HG03175 (cell line): Measurements from ENCODE around the gene SPATS2L.
A peak's percentile ranks its signal among the peaks of the same experiment; 100 is the strongest.

Experiments used
- ATAC-seq: cut with Tn5 transposase; IDR thresholded peaks from one replicate; pipeline ENCODE4 v1.9.1; 2021; ENCODE audit warnings: mild to moderate bottlenecking, moderate library complexity; ENCODE audit not compliant: unreplicated experiment

Gene SPATS2L

DNA sequence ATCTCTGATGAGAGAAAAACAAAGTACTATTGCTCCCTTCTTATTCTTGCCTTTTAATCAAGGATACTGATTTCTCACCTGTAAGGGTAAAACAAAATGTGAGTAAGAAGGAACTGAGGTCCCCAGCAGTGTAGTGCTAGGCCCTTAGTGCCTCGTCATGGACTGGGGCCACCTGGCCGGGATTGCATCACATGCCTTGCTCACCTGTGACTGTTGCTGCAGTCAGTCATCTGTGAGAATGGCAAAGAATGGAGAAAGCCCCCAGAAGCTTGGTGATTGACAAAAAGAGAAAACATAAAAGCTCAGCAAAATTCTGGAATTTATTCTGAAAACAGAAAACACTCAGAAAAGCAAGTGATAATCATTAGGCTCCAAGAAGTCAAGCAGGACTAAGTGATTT, 63.4 kb downstream of the SPATS2L start:
- no peak for ATAC-seq

- peak; percentile 43 for ATAC-seq
These were observed 66.7 kb downstream of the SPATS2L start for GRCh38 chr2:200373231-200373630.

GRCh38 chr2:200373973-200374416, 67.5 kb downstream of the SPATS2L start:
- ATAC-seq, result peak; percentile 93

DNA sequence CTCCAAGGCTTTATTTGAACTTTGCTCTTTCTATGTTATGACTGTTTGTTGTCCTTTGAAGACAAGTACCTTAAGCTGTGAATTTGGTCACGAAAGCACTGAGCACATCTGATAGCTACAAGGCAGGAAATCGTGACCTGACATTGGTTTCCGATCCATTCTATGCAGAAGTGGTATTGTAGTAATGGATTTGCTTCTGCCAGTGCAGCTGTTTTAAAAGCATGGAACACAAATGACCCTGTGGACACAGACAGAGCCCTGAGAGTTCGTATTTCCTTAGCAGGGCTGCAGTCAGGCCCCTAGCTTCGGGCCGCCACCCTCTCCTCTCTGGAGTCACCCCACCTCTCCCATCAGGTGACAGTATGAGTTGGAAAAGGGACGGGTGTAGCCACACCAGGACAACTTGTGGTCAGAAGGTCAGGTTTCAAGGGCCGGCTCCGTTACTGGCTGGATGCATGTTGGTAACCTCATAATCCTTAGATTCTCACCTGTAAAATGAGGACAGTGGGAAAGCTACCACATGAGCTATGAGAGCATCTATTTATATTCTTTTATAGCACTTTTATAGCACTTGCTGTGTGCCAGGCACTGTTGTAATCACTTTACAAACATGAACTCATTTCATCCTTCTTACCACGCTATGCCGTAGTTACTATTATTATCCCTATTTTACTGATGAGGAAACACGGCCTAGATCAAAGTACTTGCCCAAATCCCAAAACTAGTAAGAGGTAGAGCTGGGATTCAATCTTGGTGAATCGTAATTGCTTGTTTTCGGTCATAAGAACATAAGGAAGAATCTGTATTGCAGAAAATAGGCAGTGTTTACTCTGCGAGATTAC, 70.2 kb downstream of the SPATS2L start:
- ATAC-seq, result no peak

- ATAC-seq, result no peak
These were observed 71.2 kb downstream of the SPATS2L start for GRCh38 chr2:200377355-200378336.

- ATAC-seq, result no peak
These were observed 72.3 kb downstream of the SPATS2L start for GRCh38 chr2:200378652-200379290.

DNA sequence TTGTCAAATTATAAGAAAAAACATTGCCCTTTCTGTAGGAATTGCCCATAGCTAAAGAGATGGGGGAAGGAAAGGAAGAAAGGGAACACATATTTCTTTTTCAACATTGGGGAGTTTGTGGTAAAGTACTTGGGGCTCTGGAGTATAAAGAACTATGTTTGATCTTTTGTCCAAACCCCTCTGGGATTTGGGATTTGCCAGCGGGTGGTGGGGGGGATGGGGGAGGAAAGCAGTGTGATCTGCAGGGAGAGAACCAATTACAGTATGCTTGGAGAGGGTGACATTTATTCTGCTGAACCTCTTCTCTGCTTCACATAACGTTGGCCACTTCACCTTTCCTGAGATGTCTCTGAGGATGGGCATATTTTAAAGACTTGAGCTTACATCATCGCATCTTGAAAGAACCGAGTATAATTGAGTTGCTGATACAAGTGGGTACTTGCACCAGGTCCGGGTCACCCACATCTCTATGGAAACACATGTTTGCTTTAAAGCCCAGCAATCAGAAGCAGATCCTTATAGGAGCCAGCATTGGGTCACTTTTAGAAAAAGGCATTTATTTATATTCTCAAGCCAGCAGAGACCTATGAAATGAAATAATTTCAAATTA, 73.1 kb downstream of the SPATS2L start:
- no peak for ATAC-seq

- no peak for ATAC-seq
These were observed 73.6 kb downstream of the SPATS2L start for GRCh38 chr2:200380091-200380561.

GRCh38 chr2:200380833-200381542, 74.5 kb downstream of the SPATS2L start:
- ATAC-seq, result no peak

DNA sequence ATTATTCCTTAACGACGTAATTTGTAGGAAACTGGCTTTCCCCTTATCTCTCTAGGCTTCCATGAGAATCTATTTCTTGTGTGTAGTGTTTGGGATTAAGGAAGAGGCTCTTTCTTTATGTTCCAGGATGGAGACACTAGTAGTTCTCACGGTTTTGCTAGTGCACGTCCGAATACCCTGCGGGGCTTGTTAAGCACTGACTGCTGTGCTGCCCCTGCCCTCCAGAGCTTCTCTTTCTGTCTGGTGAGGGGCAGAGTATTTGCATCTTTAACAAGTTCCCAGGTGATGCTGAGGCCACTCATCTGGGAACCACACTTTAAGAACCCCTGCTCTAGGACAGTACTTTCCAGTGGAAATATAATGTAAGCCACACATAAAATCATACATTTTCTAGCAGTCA, 76.4 kb downstream of the SPATS2L start:
- ATAC-seq, result no peak

GRCh38 chr2:200383380-200384110, 77.1 kb downstream of the SPATS2L start:
- peak; percentile 89 for ATAC-seq

DNA sequence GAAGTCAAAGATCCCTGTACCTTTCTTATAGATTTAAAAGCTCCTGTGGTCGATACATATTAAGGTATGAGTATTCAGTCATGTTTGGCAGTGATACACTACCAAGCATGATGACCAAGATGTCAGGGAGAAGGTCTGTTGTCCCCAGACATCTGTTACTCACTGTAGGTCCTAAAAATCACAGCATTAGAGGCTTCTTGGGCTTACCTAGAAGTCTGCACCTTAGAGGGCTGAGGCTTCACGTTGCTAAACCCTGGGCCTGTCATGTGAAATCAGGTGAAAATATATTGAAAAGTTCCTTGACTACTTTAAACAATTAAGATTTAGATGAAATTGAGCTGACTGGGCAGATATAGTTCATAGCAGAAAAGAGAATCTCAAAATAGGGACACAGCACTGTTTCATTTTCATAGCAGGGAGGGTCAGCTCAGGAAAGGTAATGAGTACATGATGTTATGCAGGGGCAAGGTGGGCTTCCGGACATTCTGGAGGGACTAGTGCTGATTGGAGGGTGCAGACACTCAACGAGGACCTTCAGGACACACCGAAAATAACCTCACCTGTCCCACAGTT, 78.7 kb downstream of the SPATS2L start:
- no peak for ATAC-seq

GRCh38 chr2:200393191-200393590, 86.7 kb downstream of the SPATS2L start:
- no peak for ATAC-seq

DNA sequence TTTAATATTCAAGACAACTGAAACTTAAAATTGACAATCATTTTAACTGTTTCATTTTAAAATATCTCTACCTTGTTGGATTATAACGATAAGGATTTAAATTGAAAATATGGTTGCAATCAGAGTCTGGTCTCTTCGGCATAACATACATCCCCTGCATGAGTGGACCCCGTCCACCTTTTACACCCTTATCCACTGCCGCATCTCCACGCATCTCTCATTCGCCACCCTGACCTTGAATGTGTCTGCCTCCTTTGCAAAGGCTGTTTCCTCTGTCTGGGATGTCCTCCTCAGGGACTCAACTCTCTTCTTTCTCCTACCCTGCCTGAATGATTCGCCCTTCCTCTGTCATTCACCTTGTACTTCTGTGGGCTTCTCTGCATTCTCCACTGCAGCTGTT, 87.6 kb downstream of the SPATS2L start:
- no peak for ATAC-seq

GRCh38 chr2:200396781-200397242, 90.3 kb downstream of the SPATS2L start:
- peak; percentile 56 for ATAC-seq

DNA sequence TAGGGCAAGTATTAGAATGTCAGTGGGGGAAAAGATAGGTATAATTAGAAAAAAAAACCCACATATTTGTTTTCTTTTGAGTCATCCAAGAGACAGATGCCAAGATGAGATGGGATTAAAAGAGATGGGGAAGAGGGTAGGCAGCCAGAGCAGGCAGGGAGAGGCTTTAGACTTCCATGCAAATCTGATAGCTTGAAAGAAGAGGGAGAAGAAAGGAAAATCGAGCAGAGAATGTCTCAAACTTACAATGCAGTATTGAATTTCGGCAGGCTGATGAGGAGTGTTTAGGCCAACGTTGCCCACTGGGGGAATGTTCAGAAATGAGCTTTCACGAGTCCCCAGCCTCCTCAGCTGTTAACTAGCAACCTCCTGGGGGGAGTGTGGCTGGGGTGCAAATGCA, 91.3 kb downstream of the SPATS2L start:
- ATAC-seq, result no peak

- no peak for ATAC-seq
These were observed 92.6 kb downstream of the SPATS2L start for GRCh38 chr2:200399046-200399445.

DNA sequence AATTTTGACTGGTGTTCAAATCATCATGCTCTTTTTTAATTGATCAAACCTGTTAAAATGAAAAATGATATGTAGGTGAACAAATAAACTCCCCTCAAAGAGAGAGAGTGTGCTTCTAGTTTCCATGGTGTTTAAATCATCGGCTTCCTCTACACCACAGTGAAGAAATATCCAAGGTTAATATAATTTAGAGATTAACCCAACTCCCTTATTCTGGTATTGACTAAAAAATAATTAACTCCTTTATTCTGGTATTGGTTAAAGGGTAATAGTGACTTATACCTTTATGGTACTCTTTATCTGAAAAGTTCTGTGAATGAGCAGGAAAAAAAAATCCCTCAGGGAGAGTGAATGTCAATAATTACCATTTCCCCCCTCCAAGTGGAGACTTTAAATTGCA, 93.1 kb downstream of the SPATS2L start:
- no peak for ATAC-seq

GRCh38 chr2:200403814-200404213, 97.3 kb downstream of the SPATS2L start:
- ATAC-seq, result no peak
